AG10803 (cell line): ENCODE results near the gene FARP1.

Experiments
- DNase-seq: peaks from one replicate; pipeline ENCODE4 v3.0.0; 2010; ENCODE audit warnings: low read depth
- H3K4me3 ChIP-seq: 2 replicates; pipeline ENCODE4 v1.5.1; 2011; ENCODE audit warnings: mild to moderate bottlenecking, low read length, control low read depth
- TF ChIP-seq, protein P1 (sequence below): conservative IDR thresholded peaks from 2 replicates; pipeline ENCODE4 v1.5.1; 2011; ENCODE audit warnings: mild to moderate bottlenecking, low read length, control low read depth, inconsistent platforms

The FARP1 gene

DNA sequence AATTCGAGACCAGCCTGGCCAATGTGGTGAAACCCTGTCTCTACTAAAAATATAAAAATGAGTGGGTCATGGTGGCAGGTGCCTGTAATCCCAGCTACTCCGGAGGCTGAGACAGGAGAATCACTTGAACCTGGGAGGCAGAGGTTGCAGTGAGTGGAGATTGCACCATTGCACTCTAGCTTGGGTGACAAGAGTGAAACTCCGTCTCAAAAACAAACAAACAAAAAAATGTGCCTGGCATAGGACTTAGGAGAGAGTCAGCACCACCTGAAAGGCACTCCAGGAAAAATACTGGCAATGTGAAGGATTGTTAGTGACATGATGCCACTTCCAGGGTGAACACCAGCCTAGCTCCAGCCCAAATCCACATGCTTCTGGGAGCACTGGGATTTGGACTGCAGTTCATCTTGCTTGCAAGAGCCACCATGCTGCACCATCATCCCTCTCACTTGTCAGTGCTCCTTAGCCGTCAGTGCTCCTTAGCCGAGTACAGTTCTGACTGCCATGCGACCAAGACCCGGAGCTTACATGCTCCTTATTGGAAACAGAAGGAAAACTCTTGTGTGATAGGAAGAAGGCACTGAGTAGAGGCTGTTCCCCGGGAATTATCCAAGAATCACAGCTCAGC lies 179.3 kb downstream of the FARP1 start:
- no peak for DNase-seq
- no peak overlapping the region for H3K4me3 ChIP-seq
- TF ChIP-seq, protein P1, sequence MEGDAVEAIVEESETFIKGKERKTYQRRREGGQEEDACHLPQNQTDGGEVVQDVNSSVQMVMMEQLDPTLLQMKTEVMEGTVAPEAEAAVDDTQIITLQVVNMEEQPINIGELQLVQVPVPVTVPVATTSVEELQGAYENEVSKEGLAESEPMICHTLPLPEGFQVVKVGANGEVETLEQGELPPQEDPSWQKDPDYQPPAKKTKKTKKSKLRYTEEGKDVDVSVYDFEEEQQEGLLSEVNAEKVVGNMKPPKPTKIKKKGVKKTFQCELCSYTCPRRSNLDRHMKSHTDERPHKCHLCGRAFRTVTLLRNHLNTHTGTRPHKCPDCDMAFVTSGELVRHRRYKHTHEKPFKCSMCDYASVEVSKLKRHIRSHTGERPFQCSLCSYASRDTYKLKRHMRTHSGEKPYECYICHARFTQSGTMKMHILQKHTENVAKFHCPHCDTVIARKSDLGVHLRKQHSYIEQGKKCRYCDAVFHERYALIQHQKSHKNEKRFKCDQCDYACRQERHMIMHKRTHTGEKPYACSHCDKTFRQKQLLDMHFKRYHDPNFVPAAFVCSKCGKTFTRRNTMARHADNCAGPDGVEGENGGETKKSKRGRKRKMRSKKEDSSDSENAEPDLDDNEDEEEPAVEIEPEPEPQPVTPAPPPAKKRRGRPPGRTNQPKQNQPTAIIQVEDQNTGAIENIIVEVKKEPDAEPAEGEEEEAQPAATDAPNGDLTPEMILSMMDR = no peak

DNA sequence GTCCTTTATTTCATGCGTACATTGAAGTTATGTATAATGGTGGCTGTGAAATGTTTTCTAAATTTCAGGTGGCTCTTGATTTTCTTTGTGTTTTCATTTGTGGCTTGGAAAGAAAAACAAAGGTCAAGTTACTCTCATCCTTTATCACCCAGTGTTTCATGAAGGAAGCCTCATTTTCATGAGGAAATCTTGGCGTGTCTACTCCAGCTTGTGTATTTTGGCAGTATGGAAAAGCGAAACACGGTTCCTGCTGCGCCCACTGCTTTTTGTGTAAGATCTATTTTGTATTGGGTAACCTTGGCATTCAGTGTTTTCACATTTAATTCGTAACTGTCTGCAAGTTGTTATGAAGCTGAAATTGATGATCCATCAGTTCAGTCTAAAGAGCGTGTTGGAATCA lies 181.2 kb downstream of the FARP1 start:
- peak; percentile 76 for DNase-seq
- H3K4me3 ChIP-seq = no peak overlapping the region
- TF ChIP-seq, protein P1 = no peak

DNA sequence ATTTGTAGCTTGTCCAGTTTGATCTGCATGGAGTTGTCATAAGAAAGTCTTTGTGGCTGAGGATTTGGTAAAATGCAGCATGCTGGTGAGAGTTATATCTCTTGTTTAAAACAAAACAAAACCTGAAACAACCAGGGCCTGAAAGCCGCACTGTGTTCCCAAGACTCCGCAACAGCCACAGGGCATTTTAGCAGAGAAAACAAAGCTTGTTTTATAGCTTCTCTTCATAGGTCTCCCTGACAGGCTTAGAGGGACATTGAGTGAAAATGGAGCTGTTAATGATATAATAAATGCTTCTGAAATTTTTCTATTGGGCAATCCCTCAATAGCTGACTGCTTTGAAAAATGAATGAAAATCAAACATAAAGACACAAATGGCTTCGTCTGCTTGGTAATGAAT lies 182.8 kb downstream of the FARP1 start:
- no peak for DNase-seq
- H3K4me3 ChIP-seq = no peak overlapping the region
- TF ChIP-seq, protein P1 = no peak

DNA sequence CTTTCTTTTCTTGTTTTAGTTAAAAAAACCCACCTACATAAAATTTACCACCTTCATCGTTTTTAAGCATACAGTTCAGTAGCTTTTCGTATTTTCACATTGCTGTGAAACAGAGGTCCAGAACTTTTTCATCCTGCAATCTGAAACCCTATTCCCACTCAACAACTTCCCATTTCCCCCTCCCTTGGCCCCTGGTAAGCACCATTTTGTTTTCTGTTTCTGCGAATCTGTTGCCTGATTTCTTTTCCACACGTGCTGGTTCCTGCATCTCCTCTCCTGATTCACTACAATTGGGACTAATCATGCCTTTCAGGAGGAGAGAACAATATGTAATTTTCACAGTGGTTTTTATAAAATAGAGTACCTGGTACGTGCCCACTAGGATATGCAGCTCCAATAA lies 183.4 kb downstream of the FARP1 start:
- H3K4me3 ChIP-seq = no peak overlapping the region
- no peak for DNase-seq

GRCh38 chr13:98327371-98328270 lies 184.7 kb downstream of the FARP1 start:
- DNase-seq = peak; percentile 80
- TF ChIP-seq, protein P1 = no peak
- H3K4me3 ChIP-seq = no peak overlapping the region

More for the DNA sequence above, 183.4 kb downstream of the FARP1 start:
- TF ChIP-seq, protein P1 = no peak

DNA sequence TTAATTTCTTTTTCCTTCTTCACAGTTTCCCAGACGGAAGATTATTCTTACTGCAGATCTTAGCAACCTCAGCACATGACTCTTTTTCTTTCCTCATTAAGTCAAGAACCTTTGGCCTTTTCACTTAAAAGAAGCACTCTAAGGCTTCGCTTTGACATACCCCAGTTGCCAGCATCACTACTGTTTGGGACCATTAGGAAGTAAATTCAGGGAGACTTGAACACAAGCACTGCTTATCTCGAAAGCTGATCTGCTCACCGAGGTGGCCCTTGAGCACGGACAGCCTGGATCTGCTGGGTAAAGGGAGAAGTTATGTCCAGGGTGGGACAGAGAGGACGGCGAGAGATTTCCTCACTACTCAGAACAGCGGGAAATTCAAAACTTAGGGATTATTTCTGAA lies 185.6 kb downstream of the FARP1 start:
- TF ChIP-seq, protein P1 = no peak
- no peak overlapping the region for H3K4me3 ChIP-seq
- no peak for DNase-seq

DNA sequence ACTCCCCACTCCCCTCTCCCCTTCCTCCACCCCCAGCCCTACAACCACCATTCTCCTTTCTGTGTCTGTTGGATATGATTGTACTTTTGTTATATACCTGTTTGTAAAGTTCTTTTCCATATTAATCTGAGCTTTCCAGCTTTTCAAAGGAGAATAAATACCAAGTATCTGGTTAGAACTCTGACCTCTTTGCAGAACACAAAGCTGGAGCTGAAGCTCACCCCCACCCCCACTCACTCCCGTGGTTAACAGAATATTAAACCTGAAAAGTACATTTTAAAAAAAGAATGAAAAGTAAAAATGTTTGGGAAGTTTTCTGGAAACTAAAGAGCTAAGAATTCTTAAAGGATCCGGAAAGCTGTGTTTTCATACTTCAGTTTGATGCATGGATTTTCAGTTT lies 189.3 kb downstream of the FARP1 start:
- DNase-seq = no peak
- TF ChIP-seq, protein P1 = no peak
- no peak overlapping the region for H3K4me3 ChIP-seq
